ENCODE results near the gene OR2B6.

Gene OR2B6

GRCh38 chr6:27986928-27987725 is 30.1 kb downstream of the OR2B6 start:
- H3K4me3 ChIP-seq (replicated peaks; ENCODE audit: low read depth, low read length): no peak overlapping the region
- no peak for TF ChIP-seq CTCF (IDR thresholded peaks at IDR 0.05; ENCODE audit: low read depth, low read length, missing control alignments)
- DNase-seq (ENCODE audit: extremely low read depth, low read depth): no peak

- no peak overlapping the region for H3K4me3 ChIP-seq (replicated peaks; ENCODE audit: low read depth, low read length)
- no peak for DNase-seq (ENCODE audit: extremely low read depth, low read depth)
- TF ChIP-seq CTCF (IDR thresholded peaks at IDR 0.05; ENCODE audit: low read depth, low read length, missing control alignments): no peak
These were observed 37.6 kb downstream of the OR2B6 start for GRCh38 chr6:27994616-27995015.

- H3K4me3 ChIP-seq (replicated peaks; ENCODE audit: low read depth, low read length): no peak overlapping the region
- DNase-seq (ENCODE audit: extremely low read depth, low read depth): no peak
- no peak for TF ChIP-seq CTCF (IDR thresholded peaks at IDR 0.05; ENCODE audit: low read depth, low read length, missing control alignments)
These were observed 43.5 kb downstream of the OR2B6 start for GRCh38 chr6:28000351-28001045.

- H3K4me3 ChIP-seq (replicated peaks; ENCODE audit: low read depth, low read length): no peak overlapping the region
- DNase-seq (ENCODE audit: extremely low read depth, low read depth): no peak
- no peak for TF ChIP-seq CTCF (IDR thresholded peaks at IDR 0.05; ENCODE audit: low read depth, low read length, missing control alignments)
These were observed 44.3 kb downstream of the OR2B6 start for GRCh38 chr6:28001351-28001750.

GRCh38 chr6:28001751-28002150 is 44.7 kb downstream of the OR2B6 start:
- no peak overlapping the region for H3K4me3 ChIP-seq (replicated peaks; ENCODE audit: low read depth, low read length)
- no peak for DNase-seq (ENCODE audit: extremely low read depth, low read depth)
- TF ChIP-seq CTCF (IDR thresholded peaks at IDR 0.05; ENCODE audit: low read depth, low read length, missing control alignments): no peak

GRCh38 chr6:28002161-28002560 is 45.1 kb downstream of the OR2B6 start:
- DNase-seq (ENCODE audit: extremely low read depth, low read depth): no peak
- TF ChIP-seq CTCF (IDR thresholded peaks at IDR 0.05; ENCODE audit: low read depth, low read length, missing control alignments): no peak
- no peak overlapping the region for H3K4me3 ChIP-seq (replicated peaks; ENCODE audit: low read depth, low read length)

Measured in HFF-Myc (cell line).